ENCODE data around the gene S100A2. TPM values are rescaled to one million over a fixed set of nuclear protein-coding genes. Genes with fewer than 3 reads are reported as not detected.

Gene S100A2
- total and polyA plus RNA-seq, 2 donors (not counting 1 experiment from before 2014, with no cell fraction given): 0.19 TPM; not detected in 1

GRCh38 chr1:153573351-153573750, 7.7 kb upstream of the S100A2 start:
- Histone ChIP-seq H3K4me2 (replicated peaks; ENCODE audit: low read depth, low read length, poor library complexity, severe bottlenecking) (no peak overlapping the region), H3K4me1 (ENCODE audit: control insufficient read depth in 2 of 2, insufficient read depth in 2 of 2, low read length in 2 of 2) (peaks cover 4 to 20% of the 10 kb centered on the region in 2 donors), H3K9ac (ENCODE audit: low read length) (no peak overlapping the region), H3K79me2 (ENCODE audit: control insufficient read depth, insufficient read depth, low read length) (no peaks in the 10 kb centered on the region), H3K4me3 (ENCODE audit: control extremely low read depth in 1 of 5, extremely low read depth in 1 of 5, insufficient read depth in 1 of 5, low read depth in 2 of 5, low read length in 4 of 5) (no peak overlapping the region), H2AFZ (ENCODE audit: insufficient read depth, low read depth, low read length, poor library complexity, severe bottlenecking) (peak overlapping the region; percentile 26), H3K27me3 (replicated peaks in 1 of 4; ENCODE audit: control extremely low read depth in 1 of 4, control insufficient read depth in 3 of 4, insufficient read depth in 4 of 4, low read length in 3 of 4) (peaks cover 0 to 5% (median 2%) of the 10 kb centered on the region in 4 experiments), H3K9me3 (ENCODE audit: control extremely low read depth in 1 of 3, control insufficient read depth in 2 of 3, insufficient read depth in 1 of 3, low read length in 2 of 3) (no peaks in the 10 kb centered on the region), H3K27ac (ENCODE audit: low read length in 2 of 2) (no peak overlapping the region), H4K20me1 (ENCODE audit: control insufficient read depth, insufficient read depth, low read length, poor library complexity, severe bottlenecking) (no peaks in the 10 kb centered on the region), H3K36me3 (replicated peaks in 1 of 2; ENCODE audit: control extremely low read depth in 1 of 2, control insufficient read depth in 1 of 2, extremely low read depth in 1 of 2, insufficient read depth in 2 of 2, low read length in 1 of 2) (no peaks in the 10 kb centered on the region)
- intact Hi-C loops (cut with micrococcal nuclease): loop anchor here (2.0 kb wide), 1 partner anchor 413 kb away; the partner anchor contains the start of gene RAB13
- DNase-seq (no peak), ATAC-seq (ENCODE audit: low read depth) (no peak)
- POLR2A ChIA-PET: interaction anchor here (1.7 kb wide), 1 partner anchor 25 kb away, joined by 4 read pairs; no protein-coding TSS in a partner anchor
- peaks cover 20% of the 10 kb centered on the region for H3K4me1 Mint-ChIP-seq
- H3K9me3 Mint-ChIP-seq (ENCODE audit: insufficient read depth): no peaks in the 10 kb centered on the region
- TF ChIP-seq EZH2 (IDR thresholded peaks at IDR 0.05; ENCODE audit: borderline replicate concordance, insufficient read depth, low read depth, low read length, poor library complexity, severe bottlenecking) (no peak), CTCF (IDR thresholded peaks at IDR 0.05) (no peak)
- H3K4me3 Mint-ChIP-seq: no peak overlapping the region
- H3K27ac Mint-ChIP-seq: peak overlapping the region; percentile 32
- peaks cover 16% of the 10 kb centered on the region for H3K27me3 Mint-ChIP-seq
- WGBS (ENCODE audit: insufficient coverage): 60% methylated on average over 1 of the region's 3 CpGs
- CTCF ChIA-PET: interaction anchor here (0.7 to 7.4 kb wide), 18 partner anchors 13 to 413 kb away, joined by 3 to 227 read pairs (median 12); partner anchors contain the start of genes CHTOP, NPR1, RAB13 and S100A1

DNA sequence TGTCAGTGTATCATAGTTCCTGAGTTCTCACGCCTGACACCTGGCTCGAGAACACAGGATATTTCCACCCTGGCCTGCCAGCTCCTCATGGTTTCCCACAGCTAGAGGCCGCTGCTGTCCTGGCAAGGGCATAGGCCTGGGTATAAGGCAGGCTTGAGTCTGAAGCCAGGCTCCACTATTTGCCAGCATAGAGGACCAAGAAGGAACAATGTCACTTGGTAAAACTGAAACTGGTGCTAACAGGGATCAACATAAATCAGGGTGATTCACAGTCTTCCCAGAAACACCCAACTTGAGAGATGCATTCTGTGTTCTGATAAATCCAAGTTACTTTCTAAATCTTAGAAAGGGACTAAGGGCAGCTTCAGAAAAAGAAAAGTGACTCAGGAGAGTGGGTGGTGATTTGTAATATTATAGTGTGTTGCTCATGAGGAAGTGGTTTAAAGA, 6.9 kb upstream of the S100A2 start:
- ChIA-PET POLR2A (interaction anchor here (0.8 to 1.7 kb wide), 4 partner anchors 26 to 100 kb away, joined by 3 to 5 read pairs (median 4); partner anchors contain the start of gene CHTOP), CTCF (interaction anchor here (0.8 to 7.4 kb wide), 39 partner anchors 9 to 417 kb away, joined by 3 to 227 read pairs (median 6); partner anchors contain the start of genes CHTOP, NPR1, RAB13 and S100A1)
- Histone ChIP-seq H3K9ac (ENCODE audit: low read length) (no peak overlapping the region), H3K9me3 (ENCODE audit: control extremely low read depth in 1 of 3, control insufficient read depth in 2 of 3, insufficient read depth in 1 of 3, low read length in 2 of 3) (no peaks in the 10 kb centered on the region), H3K4me3 (ENCODE audit: control extremely low read depth in 1 of 5, extremely low read depth in 1 of 5, insufficient read depth in 1 of 5, low read depth in 2 of 5, low read length in 4 of 5) (no peak overlapping the region), H3K27ac (ENCODE audit: low read length in 2 of 2) (no peak overlapping the region), H3K4me2 (replicated peaks; ENCODE audit: low read depth, low read length, poor library complexity, severe bottlenecking) (peak overlapping the region; percentile 15), H3K79me2 (ENCODE audit: control insufficient read depth, insufficient read depth, low read length) (no peaks in the 10 kb centered on the region), H3K4me1 (ENCODE audit: control insufficient read depth in 2 of 2, insufficient read depth in 2 of 2, low read length in 2 of 2) (peaks cover 4 to 22% of the 10 kb centered on the region in 2 donors), H3K27me3 (replicated peaks in 1 of 4; ENCODE audit: control extremely low read depth in 1 of 4, control insufficient read depth in 3 of 4, insufficient read depth in 4 of 4, low read length in 3 of 4) (peaks cover 0 to 2% (median under 1%) of the 10 kb centered on the region in 4 experiments), H2AFZ (ENCODE audit: insufficient read depth, low read depth, low read length, poor library complexity, severe bottlenecking) (peak overlapping the region; percentile 26), H4K20me1 (ENCODE audit: control insufficient read depth, insufficient read depth, low read length, poor library complexity, severe bottlenecking) (no peaks in the 10 kb centered on the region), H3K36me3 (replicated peaks in 1 of 2; ENCODE audit: control extremely low read depth in 1 of 2, control insufficient read depth in 1 of 2, extremely low read depth in 1 of 2, insufficient read depth in 2 of 2, low read length in 1 of 2) (no peaks in the 10 kb centered on the region)
- Mint-ChIP-seq H3K27ac (peak overlapping the region; percentile 56), H3K4me3 (no peak overlapping the region), H3K9me3 (ENCODE audit: insufficient read depth) (no peaks in the 10 kb centered on the region), H3K4me1 (peaks cover 25% of the 10 kb centered on the region), H3K27me3 (peaks cover 8% of the 10 kb centered on the region)
- ATAC-seq (ENCODE audit: low read depth) (peak; percentile 89), DNase-seq (peak; percentile 76)
- no peak for TF ChIP-seq EZH2 (IDR thresholded peaks at IDR 0.05; ENCODE audit: borderline replicate concordance, insufficient read depth, low read depth, low read length, poor library complexity, severe bottlenecking)
- peak; percentile 80 for TF ChIP-seq CTCF (IDR thresholded peaks at IDR 0.05)
- intact Hi-C loops (cut with micrococcal nuclease): loop anchor here (1.0 to 2.0 kb wide), 5 partner anchors 61 to 414 kb away; partner anchors contain the start of genes RAB13 and SNAPIN
- 10% methylated on average over 2 of the region's 3 CpGs for WGBS (ENCODE audit: insufficient coverage)
